HG03575 (cell line): ENCODE results near the gene APMAP.
"Not testable (repeated sequence)": the region's sequence is repeated elsewhere in the genome, so short reads cannot be mapped to it uniquely, and the experiment has no call there.

Source experiments
- ATAC-seq: cut with Tn5 transposase; IDR thresholded peaks from one replicate; pipeline ENCODE4 v1.9.1; 2021; ENCODE audit not compliant: unreplicated experiment, insufficient number of reproducible peaks, low FRiP score; ENCODE audit errors: extremely low read depth

The APMAP gene

DNA sequence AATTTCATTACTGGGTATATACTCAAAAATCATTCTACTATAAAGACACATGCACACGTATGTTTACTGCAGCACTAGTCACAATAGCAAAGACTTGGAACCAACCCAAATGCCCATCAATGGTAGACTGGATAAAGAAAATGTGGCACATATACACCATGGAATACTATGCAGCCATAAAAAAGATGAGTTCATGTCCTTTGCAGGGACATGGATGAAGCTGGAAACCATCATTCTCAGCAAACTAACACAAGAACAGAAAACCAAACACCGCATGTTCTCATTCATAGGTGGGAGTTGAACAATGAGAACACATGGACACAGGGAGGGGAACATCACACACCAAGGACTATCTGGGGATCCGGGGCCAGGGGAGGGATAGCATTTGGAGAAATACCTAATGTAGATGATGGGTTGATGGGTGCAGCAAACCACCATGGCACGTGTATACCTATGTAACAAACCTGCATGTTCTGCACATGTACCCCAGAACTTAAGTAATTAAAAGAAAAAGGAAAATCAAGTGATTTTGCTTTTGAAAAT, 44.1 kb downstream of the APMAP start:
- not testable (repeated sequence) for ATAC-seq

DNA sequence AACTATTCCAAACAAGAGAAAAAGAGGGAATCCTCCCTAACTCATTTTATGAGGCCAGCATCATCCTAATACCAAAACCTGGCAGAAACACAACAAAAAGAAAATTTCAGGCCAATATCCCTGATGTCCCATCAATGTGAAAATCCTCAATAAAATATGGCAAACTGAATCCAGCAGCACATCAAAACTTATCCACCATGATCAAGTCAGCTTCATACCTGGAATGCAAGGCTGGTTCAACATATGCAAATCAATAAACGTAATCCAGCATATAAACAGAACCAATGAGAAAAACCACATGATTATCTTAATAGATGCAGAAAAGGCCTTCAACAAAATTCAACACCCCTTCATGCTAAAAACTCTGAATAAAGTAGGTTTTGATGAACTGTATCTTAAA, 46.2 kb downstream of the APMAP start:
- ATAC-seq = not testable (repeated sequence)

DNA sequence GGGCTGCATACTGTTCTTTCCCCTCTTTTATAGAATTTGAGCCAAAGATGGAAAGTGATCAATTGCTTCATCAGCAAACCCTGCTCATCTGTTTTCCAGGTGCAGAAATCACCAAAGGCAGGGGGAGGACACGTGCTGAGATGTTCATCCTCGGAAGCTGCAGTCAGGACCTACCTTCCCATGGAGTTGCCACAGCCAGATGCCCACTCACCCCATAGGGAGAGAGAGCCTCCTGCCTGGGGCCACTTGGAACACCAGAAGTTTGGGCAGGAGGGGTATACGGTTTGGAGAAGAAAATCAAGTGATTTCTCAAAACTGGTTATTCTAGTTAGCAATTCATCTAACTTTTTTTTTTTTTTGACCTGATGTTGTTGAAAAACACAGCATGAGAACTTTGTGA, 48.8 kb downstream of the APMAP start:
- no peak for ATAC-seq

DNA sequence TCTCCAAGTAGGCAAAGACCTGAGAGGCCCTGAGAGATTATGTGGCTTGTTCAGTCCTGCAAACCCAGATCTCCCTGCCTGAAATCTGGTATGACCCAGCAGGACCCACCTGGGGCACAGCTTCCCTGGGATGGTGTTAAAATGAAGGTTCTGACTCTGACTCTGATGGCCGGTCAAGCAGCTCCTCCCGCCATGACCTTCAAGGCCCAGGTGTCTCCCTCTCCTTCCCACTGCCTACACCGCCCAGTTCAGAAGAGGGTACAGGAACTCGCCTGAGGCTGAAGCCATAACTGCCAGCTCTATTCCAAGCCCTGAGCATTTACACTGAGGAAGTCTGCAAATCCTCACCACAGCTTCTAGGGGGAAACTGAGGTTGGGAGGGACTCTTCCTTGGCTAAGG, 49.4 kb downstream of the APMAP start:
- no peak for ATAC-seq

DNA sequence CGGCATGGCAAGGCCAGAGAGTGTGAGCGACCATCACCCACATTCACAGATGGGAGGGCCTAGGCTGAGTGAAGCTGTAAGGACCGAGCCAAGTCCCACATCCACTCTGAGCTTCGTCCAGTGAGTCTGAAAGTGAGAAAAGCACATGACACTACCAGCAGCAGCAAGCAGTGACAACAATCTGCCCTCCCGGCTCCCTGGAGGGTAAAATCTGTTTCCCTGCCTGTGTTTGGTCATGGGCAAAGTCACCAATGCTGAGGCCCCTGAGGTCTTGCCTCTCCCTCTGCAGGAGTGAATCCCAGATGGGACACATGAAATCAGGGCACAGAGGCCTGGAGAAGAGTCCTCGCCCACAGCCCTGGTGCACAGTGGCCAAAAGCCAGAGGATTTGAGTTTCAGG, 49.9 kb downstream of the APMAP start:
- no peak for ATAC-seq

DNA sequence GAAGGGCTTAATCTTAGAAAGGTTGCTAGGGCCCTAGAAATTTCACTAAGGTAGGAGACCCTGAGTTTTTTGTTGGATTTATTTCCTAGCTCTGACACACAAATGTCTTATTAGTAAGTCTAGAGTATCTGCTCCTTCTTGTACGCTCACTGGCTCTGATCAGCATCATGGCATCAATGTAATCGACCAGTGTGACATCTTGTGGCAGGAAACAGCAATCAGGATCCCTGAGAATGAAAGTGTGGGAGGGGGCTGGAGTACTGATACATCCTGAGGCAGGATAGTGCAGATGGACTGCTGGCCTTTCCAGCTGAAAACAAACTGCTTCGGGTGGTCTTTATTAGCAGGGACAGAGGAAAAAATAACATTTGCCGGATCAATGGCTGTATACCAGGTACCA, 53.5 kb downstream of the APMAP start:
- no peak for ATAC-seq

DNA sequence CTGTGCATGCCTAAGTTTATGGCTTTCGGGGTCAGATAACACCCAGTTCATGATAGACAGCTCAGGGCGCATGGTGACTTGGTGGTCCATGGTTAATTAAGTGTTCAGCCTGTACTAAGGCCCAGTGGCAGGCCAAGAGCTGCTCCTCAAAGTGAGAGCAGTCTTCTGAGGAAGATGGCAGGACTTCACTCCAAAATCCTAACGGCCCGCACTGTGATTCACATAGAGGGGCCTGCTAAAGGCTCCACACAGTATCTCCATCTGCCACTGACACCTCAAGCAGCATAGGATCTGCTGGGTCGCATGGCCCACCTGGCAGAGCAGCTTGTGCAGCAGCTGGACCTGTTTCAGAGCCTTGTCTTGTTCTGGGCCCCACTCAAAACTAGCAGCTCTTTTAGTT, 54.1 kb downstream of the APMAP start:
- ATAC-seq = no peak

DNA sequence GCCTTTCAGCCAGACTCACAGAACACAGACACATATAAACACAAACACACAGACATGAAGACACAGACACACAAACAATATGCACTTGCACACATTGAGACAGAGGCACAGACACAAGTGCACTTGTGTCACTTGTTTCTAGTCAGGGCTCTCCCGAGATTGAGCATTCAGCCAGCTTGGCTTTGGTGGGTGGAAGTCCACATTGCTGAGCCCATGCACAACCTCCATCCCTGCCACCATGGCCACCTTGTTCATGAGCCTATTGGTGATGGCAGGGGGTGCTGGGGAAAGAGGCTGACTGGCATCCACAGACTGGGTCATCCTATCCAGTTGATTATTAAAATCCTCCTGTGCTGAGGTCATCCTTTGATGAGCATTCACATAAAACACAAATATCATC, 55.0 kb downstream of the APMAP start:
- no peak for ATAC-seq

DNA sequence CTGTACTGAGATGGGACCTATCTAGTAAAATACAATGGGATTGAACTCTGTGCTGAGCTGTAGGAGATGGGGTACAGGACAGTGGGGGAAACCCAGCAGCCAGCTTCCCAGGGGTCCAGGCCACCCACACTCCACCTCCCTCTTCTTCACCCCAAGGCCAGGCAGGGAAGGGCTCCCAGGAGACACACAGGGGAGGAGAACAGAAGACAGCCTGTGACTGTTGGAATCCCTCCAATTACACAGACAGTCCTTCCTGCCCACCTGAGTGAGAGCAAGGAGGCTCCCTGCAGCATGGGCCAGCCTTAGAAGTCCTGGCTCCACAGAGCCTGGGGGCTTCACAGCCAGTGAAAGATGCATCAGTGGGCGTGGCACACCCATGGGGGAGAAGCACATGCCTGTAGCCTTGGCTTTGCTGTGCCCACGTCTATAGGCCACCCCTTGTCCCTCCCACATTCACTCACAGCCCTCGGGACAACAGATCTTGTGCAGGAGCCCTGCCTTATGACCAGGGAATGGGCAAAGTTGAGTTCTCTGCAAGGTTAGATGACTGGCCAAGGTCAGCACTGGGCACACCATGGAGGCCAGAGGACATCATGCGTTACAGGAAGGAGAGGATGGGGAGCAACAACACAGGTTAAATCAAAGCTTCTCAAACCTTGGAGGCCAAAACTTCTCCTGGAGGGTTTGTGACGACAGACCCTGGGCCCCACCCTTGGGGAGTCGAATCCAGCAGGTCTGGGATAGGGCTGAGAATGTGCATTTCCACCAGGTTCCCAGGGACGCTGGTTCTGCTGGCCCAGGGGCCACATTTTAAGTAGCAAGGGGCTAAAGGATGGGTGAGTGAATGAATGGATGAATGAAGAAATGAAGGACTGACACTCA, 55.8 kb downstream of the APMAP start:
- no peak for ATAC-seq

DNA sequence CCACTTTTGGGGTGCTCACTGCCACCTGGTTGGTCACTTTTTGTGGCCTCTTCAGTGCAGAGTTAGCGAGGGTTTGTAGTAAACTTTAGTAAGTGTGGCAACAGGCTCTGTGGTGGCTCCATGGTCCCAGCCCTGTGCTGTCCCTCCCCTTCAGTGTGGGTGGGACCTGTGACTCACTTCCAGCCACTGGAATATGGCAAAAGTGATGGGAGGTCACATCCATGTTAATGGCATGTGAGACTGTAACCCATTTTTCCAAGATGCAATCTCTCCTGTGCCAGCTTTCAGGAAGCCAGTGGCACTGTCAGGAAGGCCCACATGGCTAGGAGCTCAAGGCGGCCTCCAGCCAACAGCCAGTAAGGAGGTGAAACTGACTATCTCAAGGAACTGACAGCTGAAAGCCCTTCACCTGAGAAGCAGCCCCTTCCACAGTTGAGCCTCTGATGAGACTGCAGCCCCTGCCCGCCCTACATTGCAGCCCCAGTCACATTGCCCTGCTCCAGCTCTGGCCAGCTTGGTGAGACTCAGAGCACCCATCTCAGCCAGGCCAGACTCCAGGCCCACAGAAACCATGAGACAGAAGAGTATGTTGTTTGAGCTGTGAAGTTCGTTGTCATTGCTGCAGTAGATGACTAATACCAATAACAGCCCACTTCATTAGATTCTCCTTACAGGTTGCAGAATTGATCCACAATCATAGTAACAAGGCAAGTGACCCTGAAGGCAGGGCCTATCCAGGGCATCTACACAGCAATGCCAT, 56.6 kb downstream of the APMAP start:
- ATAC-seq = no peak

DNA sequence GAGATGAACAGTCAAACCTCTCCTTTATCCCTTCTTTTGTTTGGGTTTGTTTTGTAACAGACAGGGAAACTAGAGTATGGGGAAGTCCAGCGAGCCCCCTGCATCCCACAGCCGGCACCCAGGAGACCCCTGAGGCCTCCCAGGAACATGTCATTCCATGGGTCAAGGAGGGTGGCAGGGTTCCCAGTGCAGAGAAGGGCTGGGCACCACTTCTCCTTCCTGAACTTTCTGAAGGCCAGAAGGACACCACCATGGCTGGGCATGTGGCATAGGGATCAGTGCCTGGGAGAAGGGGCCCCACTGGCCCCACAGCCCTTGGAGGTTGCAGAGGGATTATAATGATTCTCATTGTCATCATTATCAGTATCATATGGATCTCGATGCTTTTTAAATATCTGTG, 57.4 kb downstream of the APMAP start:
- ATAC-seq = no peak

DNA sequence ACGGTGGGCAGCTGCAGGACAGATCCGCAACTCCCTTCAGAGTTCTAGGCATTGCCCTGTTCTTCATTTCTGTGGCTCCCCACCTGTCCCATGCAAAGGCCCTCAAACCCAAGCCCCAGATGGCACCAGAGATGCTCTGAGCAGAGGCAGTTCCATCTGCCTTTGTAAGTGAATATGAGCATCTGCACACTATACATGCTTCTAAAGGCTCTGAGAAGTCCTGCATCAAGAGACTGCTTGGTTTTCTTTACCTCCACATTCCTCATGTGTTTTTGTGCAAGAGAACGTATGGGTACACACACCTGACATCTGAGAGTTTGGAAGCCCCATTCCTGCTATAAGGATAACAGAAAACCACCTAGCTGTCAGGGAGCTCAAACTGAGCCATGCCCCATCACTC, 57.8 kb downstream of the APMAP start:
- no peak for ATAC-seq

DNA sequence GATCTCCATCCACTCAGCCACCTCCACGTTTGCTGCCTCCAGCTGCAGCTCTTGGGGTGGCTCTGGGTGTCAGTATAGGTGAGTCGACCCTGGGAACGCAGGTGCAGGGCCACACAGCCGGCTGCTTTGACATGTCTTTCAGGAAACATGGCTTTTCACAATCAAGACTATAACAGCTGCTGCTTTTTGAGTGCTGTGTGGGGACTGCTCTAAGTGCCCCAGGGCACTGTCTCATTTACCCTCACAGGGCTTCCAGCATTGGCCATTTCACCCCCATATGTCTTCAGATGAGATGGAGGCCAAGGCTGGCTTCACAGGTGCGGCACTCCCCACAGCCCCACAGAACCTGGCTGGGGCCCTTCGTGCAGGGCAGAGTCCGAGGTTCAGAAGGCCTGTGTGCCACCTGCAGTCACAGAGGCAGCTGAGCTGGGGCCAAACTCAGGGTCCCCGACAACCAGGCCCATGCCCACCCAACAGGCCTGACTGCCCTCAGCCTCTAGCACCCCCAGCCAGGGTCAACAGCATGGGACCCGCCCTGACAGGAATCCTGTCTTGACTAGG, 58.4 kb downstream of the APMAP start:
- ATAC-seq = no peak

DNA sequence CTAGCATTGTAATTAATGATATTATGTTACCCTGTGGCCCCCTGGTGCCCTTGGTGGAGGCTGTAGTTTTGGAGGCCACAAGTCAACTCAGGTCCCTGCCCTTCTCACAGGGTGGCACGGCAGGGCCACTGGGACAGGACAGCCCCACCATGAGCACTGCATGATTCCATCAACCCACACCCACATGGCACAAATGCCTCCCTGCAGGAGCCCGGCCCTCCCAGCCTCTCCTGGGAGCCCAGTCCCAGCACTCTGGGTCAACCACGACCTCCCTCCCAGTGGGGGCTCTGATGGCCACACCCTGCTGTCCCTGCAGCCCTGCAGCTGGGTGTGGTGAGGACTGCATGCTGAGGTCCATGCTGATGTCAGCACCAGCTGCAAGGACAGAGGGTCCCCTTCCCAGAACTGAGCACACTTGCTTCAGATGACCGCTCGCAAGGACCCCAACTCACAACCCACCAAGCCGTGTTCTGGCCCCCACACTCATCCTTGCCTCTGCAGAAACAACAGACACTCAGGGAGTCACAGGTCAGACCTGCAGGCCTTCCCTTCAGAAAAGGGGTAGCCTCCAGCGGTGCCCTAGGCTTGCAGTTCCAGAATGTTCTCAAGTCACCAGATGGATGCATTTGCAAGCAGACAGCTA, 59.2 kb downstream of the APMAP start:
- ATAC-seq = no peak

DNA sequence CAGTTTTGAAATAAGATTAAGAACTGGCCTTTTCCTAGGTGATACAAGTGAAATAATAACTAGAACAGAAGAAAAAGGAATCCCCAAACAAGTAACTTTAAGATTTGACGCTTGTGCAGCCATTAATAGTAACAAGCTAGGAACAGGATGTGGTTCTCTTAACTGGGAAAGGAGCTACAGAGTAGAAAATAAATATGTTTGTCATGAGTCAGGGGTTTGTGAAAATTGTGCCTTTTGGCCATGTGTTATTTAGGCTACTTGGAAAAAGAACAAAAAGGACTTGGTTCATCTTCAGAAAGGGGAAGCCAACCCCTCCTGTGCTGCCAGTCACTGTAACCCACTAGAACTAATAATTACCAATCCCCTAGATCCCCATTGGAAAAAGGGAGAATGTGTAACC, 60.7 kb downstream of the APMAP start:
- not testable (repeated sequence) for ATAC-seq

DNA sequence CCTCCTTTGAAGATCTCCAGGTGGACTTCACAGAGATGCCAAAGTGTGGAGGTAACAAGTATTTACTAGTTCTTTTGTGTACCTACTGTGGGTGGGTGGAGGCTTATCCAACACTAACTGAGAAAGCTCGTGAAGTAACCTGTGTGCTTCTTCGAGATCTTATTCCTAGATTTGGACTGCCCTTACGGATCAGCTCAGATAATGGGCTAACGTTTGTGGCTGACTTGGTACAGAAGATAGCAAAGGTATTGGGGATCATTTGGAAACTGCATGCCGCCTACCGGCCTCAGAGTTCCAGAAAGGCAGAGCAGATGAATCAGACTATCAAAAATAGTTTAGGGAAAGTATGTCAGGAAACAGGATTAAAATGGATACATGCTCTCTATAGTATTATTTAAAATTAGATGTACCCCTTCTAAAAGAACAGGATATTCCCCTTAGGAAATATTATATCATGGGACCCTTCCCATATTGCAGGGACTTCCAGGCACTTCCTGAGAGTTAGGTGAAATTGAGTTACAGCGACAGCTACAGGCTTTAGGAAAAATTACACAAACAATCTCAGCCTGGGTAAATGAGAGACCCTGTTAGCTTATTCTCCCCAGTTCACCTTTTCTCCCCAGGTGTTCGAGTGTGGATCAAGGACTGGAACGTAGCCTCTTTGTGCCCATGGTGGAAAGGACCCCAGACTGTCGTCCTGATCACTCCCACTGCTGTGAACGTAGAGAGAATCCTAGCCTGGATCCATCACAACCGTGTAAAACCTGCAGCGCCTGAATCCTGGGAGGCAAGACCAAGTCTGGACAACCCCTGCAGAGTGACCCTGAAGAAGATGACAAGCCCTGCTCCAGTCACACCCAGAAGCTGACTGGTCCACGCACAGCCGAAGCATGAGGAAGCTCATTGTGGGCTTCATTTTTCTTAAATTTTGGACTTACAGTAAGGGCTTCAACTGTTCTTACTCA, 61.5 kb downstream of the APMAP start:
- not testable (repeated sequence) for ATAC-seq

DNA sequence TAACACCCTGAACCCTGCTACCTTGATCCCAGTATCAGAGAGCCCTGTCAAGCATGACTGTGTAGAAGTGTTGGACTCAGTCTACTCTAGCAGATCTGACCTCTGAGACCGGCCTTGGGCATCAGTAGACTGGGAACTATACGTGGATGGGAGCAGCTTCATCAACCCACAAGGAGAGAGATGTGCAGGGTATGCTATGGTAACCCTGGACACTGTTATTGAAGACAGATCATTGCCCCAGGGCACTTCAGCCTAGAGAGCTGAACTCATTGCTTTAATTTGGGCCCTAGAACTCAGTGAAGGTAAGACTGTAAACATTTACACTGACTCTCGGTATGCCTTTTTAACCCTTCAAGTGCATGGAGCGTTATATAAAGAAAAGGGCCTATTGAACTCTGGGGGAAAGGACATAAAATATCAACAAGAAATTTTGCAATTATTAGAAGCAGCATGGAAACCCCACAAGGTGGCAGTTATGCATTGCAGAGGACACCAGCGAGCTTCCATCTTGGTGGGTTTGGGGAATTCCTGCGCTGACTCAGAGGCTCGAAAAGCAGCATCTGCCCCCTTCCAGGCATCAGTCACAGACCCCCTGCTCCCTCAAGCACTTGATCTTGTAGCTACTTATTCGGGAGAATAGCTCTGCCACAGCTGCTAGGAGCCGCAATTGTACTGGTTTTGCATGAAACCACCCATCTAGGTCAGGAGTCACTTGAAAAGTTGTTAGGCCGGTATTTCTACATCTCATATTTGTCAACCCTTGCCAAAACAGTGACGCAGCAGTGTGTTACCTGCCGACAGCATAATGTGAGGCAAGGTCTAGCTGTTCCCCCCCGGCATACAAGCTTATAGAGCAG, 62.5 kb downstream of the APMAP start:
- not testable (repeated sequence) for ATAC-seq
